MM.1S (cell line): ENCODE measurements around the gene TCF12.
"Not testable (repeated sequence)": the region's sequence is repeated elsewhere in the genome, so short reads cannot be mapped to it uniquely, and the experiment has no call there.

Experiments
- CTCF ChIP-seq: fragments of 300-600 bp; sonication (generic); IDR thresholded peaks from 2 replicates; pipeline ENCODE4 v1.5.1; 2016; ENCODE audit warnings: antibody characterized with exemption, low read length, mixed read lengths
- EZH2 ChIP-seq: fragments of 300-600 bp; sonication (generic); optimal IDR thresholded peaks from 2 replicates; pipeline ENCODE3; 2017; ENCODE audit warnings: low read depth, mild to moderate bottlenecking, antibody characterized with exemption, low read length, mixed read lengths
- EZH2phosphoT487 ChIP-seq: fragments of 300-600 bp; sonication (generic); IDR thresholded peaks from 2 replicates; pipeline ENCODE4 v1.6.1; 2018; ENCODE audit warnings: antibody characterized with exemption, low read length

- TF ChIP-seq EZH2, CTCF, EZH2phosphoT487: not testable (repeated sequence)
Measured at GRCh38 chr15:57164251-57164650, 245.8 kb downstream of the TCF12 start.
